GM18517 (cell line): ENCODE results near the gene TMEM82.

Experiments
- ATAC-seq: cut with Tn5 transposase; IDR thresholded peaks from one replicate; pipeline ENCODE4 v1.9.1; 2021; ENCODE audit warnings: mild to moderate bottlenecking, moderate library complexity; ENCODE audit not compliant: unreplicated experiment

The TMEM82 gene

DNA sequence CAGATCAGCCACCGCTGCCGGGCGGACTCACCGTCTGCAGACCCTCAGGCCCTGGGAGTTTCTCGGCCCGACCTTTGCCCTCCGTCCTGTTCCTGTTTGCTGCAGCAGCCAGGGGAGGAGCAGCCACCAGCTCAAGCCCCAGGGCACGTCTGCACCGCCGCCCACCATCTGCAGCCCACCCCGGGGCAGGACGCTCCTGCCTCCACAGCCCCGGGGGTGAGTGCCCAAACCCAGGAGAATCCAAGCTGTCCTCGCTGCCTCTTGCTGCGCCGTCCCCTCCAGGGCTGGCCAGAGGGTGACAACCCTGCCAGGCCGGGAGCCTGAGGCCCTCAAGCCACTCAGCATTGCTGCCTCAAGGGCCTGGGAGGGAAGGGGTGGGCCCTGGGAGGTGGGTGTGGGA, 7.4 kb upstream of the TMEM82 start:
- ATAC-seq: no peak

- no peak for ATAC-seq
These were observed 6.8 kb upstream of the TMEM82 start for GRCh38 chr1:15735304-15736037.

GRCh38 chr1:15736038-15736891, 6.0 kb upstream of the TMEM82 start, which contains the start of gene SLC25A34:
SLC25A34 (plus strand) TSS chr1:15736258; CDS start chr1:15736486, 228 bp downstream.
- ATAC-seq: no peak

DNA sequence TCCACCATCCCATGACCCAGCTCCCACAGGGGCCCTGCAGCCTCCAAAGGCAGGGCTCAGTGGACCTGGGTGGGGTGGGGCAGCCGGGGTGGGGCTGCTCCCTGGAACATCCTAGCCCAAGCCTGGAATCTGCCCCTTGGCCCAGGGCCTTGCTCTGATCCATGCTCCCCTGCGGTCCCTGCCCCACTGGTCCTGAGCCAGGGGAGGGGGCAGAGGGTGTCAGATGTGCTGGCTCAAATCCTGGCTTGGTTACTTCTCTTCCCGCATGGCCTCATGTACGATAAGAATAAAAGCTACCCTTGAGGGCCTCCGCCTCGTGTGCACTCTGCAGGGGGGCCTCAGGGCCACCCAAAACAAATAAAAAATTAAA, 5.4 kb upstream of the TMEM82 start:
- ATAC-seq: no peak

- no peak for ATAC-seq
These were observed 4.7 kb upstream of the TMEM82 start for GRCh38 chr1:15737324-15738319.

- no peak for ATAC-seq
These were observed 3.7 kb upstream of the TMEM82 start for GRCh38 chr1:15738416-15739113.

GRCh38 chr1:15739259-15739658, 3.0 kb upstream of the TMEM82 start:
- no peak for ATAC-seq

DNA sequence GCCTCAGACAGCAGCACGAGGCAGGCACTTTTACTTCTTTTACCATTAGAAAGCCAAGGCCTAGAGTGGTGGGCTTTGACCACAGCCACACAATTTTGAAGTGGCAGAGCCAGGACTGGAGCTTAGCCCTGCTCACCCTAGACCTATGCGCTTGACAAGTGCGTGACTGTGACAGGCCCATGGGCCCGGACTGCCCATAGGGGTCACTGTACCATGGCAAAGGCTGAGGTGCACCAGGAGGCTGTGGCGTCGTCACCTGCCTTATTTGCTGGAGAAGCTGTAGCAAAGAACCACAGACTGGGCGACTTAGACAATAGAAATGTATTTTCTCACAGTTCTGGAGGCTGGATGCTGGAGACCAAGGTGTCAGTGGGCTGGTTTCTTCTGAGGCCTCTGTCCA, 2.6 kb upstream of the TMEM82 start:
- ATAC-seq: no peak

- ATAC-seq: no peak
These were observed 1.1 kb upstream of the TMEM82 start for GRCh38 chr1:15740924-15741850.

DNA sequence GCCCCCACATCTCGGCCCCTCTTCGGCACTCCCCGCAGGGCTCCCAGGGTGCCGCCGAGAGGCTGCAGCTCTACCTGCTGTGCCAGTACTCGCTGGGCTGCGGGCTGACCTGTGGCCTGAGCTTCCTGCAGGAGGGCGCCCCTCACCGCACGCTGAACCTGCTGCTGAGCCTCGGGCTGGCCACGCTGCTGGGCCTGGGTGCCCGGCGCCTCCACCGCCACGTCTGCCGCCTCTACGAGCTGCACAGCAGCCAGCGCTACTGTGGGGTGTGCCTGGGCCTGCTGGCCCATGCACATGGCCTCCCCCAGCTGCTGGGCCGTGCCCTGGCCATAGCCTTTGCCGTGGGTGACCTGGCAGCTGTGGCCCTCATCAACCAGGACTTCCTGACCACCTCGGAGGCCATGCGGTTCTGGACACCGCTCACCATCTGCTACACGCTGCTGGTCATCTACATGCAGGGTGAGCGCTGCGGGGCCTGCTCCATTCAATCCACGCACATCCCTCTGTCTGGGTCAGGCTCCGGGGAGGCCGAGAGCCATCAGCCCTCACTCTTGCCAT, 1.9 kb downstream of the TMEM82 start:
- no peak for ATAC-seq

DNA sequence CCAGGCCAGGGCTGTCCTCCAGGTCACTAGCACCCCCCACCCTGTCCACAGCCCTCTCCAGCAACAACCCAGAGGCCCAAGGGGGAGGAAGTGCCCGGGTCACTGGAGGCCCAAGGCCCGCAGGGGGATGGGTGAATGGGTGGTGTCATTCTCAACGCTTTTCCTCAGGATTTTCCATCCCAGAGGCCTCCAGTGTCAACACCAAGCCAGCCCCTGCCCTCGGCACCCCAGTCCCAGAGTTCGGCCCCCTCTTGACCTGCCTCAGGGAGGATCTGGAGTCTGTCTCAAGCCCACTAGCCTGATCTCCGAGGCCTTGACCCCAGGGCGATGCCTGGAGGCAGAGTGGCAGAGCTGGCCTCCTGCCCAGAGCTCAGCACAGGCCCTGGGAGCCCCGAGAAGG, 5.1 kb downstream of the TMEM82 start:
- ATAC-seq: no peak

DNA sequence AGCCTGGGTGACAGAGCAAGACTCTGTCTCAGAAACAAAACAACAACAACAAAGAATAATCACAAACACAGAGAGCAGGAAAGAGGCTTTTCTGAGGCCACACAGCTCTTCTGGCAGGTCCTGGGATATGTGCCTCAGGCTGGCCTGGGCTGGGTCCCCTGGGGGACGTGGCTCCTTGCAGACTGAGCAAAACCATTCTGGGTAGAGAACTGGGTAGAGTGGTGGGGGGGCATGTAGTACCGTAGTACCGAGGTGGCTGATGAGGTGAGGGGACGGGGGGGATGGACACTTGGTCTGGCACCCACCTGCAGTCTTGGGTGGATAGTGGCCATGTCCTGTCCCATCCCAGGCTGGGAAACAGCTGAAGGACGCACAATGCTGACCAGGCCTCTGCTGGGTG, 6.0 kb downstream of the TMEM82 start:
- no peak for ATAC-seq

DNA sequence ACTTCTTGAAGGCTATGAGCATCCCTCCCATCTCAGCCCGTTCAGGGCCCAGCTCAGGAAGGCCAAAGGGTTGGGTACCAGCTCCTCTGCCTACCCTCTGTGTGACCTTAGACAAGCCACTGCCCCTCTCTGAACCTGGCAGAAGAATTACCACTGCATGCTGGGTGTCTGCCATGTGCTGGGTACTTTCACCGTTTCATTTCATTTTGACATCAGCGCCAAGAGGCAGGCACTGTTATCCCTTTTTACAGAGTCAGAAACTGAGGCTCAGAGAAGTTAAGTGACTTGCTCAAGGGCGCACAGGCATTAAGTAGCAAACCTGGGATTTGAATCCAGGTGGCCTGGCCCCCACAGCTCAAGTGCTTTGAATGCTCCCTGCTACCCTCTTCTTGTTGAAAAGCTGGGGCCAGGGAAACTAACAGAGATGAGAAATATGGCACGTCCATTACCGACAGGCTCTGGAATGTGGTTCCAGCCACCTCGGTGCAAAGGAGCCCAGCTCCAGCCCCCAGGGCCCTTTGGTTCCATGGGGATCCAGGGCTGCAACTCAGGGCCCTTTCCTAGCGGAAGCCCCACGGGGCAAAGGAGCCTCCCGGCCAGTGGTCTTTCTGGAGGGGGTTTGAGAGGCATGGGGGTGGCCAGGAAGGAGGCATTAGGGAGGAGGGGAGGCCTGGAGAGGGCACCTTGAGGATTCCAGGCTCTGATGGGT, 6.5 kb downstream of the TMEM82 start:
- ATAC-seq: no peak

DNA sequence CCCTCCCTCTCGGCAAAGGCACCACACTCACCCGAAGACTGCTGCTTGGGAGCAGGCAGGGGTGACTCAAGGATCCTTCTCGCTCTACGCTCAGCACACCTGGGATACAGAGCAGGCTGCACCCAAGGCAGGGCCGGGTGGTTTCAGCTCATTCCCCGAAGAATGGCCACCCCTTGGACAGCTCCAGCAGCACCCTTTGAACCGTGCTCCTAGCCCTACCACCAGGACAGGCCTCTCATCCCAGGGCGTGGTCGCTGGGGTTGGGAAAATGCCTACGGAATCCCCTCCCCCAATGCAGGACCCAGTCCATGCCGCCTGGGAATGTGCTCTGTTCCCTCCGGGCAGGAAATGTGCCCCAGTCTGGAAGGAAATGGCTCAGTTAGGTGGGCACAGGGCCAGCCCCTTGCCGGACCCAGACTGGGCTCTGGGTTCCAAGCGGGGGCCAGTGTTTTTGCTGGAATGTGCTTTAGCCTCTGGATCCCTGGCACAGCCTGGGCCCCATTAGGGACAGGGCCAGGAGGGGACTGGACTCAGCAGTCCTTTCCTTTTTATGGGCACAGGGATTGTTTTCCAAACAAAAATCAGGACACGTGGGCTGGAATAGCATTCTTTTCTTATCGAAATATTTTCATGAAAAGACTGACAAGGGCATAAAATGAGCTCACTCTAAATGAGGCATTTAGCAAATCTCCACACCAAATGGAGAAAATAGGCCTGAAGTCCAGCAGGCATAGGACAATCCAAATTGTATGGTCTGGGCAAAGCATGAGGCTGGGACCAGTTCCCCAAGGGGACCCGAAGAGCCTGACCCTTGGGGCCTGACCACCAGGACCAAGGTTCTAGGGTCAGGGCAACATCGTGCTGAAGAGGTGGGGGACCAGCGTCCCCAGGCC, 7.3 kb downstream of the TMEM82 start:
- no peak for ATAC-seq

- no peak for ATAC-seq
These were observed 8.6 kb downstream of the TMEM82 start for GRCh38 chr1:15750924-15751323.

DNA sequence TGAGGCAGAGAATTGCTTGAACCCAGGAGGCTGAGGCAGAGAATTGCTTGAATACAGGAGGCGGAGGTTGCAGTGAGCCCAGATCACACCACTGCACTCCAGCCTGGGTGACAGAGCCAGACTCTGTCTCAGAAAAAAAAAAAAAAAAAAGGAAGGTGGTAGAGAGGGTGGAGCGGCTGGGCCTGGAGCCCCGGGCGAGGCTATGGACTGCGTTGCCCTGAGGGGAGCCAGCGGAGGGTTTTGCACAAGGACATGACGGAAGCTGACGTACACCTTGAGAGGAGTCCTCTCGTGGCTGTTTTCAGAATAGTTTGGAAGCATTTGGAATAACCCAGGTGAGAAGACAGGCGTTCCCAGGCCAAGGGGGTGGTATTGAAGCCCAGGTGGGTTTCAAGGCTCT, 9.4 kb downstream of the TMEM82 start:
- no peak for ATAC-seq

GRCh38 chr1:15753776-15754175, 11.5 kb downstream of the TMEM82 start:
- no peak for ATAC-seq
